Cardiac muscle cell (in vitro differentiated cells and primary cell): ENCODE data around the gene NR3C2. TPM values are rescaled to one million over a fixed set of nuclear protein-coding genes. Genes with fewer than 3 reads are reported as not detected.
A peak's percentile ranks its signal among the peaks of the same experiment; 100 is the strongest.

Experiments used
- DNase-seq, 2 donors: peaks; one replicate each; pipeline versions ENCODE4 v3.0.0 to v3.0.0-alpha.2; 2010 to 2017; ENCODE audit warnings: low read depth in 1 of 2, low spot score in 1 of 2
- H3K27ac ChIP-seq: fragments of 200-600 bp; sonication (generic); 2 replicates; pipeline ENCODE4 v1.5.1; 2016
- H3K27me3 ChIP-seq: fragments of 200-600 bp; sonication (generic); 2 replicates; pipeline ENCODE4 v1.6.0; 2016; ENCODE audit warnings: control low read depth
- H3K36me3 ChIP-seq: fragments of 200-600 bp; sonication (generic); 2 replicates; pipeline ENCODE4 v1.5.1; 2016; ENCODE audit warnings: control low read depth
- H3K4me1 ChIP-seq: fragments of 200-600 bp; sonication (generic); 2 replicates; pipeline ENCODE4 v1.8.1; 2017; ENCODE audit warnings: low read depth, mild to moderate bottlenecking, mixed run types
- H3K4me3 ChIP-seq: fragments of 200-600 bp; sonication (generic); 2 replicates; pipeline ENCODE4 v1.5.1; 2016; ENCODE audit warnings: mild to moderate bottlenecking
- H3K9me3 ChIP-seq: fragments of 200-600 bp; sonication (generic); 2 replicates; pipeline ENCODE4 v1.5.1; 2017; ENCODE audit warnings: low read depth, mild to moderate bottlenecking, control low read depth
- CTCF ChIP-seq: IDR thresholded peaks from 2 replicates; pipeline ENCODE4 v1.5.1; 2012; ENCODE audit warnings: low read depth, mild to moderate bottlenecking, low read length
- polyA plus RNA-seq: library from polyadenylated mRNA; unstranded; fragments of >200 nt; fragmentation: Nextera tagmentation; extraction: Ambion mirVana; gene quantifications from 2 replicates; pipeline ENCODE4 v1.2.1, GENCODE V29; 2016
- total RNA-seq: library from RNA; depleted of rRNA; stranded (reverse); fragments of >200 nt; gene quantifications from 2 replicates; pipeline ENCODE4 v1.2.3, GENCODE V29; 2016

Gene NR3C2
- total and polyA plus RNA-seq, 2 experiments from 2014 or later: 0.43 to 2.5 TPM

GRCh38 chr4:148030193-148030873 lies 411.9 kb downstream of the NR3C2 start:
- Histone ChIP-seq H3K27me3 (no peaks in the 10 kb centered on the region), H3K9me3 (no peaks in the 10 kb centered on the region), H3K27ac (no peak overlapping the region), H3K36me3 (no peaks in the 10 kb centered on the region), H3K4me3 (no peak overlapping the region), H3K4me1 (no peaks in the 10 kb centered on the region)
- TF ChIP-seq CTCF: no peak
- DNase-seq: peak in 1 of 2 donors; percentile 83

- no peaks in the 10 kb centered on the region for H3K4me1 ChIP-seq
- no peaks in the 10 kb centered on the region for H3K36me3 ChIP-seq
These were observed 412.4 kb downstream of the NR3C2 start for GRCh38 chr4:148029781-148030180.

More at GRCh38 chr4:148029781-148030180, 412.4 kb downstream of the NR3C2 start:
- Histone ChIP-seq H3K27me3 (no peaks in the 10 kb centered on the region), H3K27ac (no peak overlapping the region), H3K4me3 (no peak overlapping the region), H3K9me3 (no peaks in the 10 kb centered on the region)
- no peak for TF ChIP-seq CTCF
- no peak for DNase-seq
